ENCODE results near the gene STK35.

Gene STK35

DNA sequence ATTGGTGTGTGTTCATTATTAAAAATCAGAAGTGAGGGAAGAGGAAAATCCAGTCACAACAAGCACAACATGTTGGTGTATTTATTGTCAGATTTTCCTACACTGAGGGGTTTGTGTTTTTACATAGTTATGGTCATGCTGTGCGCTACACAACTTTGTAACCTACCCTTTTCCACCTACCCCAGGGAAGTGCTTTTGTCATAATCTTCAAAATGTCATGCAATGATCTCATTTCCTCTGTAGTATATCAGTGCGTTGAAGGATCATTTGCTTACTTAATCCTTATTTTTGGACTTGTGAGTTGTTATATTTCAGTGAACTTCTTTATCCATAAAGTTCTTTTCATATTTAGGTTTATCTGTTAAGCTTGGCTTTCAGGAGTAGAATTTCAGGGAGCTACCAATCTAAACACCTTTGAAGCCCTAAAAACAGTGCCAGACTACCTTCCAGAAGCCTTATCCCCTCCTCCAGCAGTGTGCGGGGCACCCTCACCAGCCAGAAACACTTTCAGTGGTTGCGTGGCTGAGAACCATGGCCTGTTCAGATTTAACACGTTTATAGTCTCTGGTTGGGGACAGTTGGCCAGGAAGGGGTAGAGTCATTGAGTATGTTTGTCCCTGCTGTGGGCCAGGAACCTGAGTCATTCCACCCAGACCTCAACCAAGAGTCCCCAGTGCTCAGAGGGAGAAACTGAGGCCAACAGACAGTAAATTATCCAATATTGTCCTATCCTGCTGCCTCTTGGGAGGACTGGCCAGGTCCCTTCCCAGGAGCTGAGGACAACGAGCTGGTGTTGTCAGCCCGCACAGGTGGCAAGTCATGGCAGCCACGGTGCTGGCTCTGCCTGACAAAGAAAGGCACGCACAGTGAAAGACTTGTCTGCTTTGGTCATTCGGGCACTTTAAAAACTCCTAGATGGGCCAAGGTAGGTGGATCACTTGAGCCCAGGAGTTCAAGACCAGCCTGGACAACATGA, 40.3 kb downstream of the STK35 start:
- H3K27ac ChIP-seq (ENCODE audit: low read length): no peak overlapping the region
- H4K20me1 ChIP-seq (ENCODE audit: insufficient read depth, low read length): peaks cover 80% of the 10 kb centered on the region
- TF ChIP-seq CTCF (IDR thresholded peaks at IDR 0.05; ENCODE audit: borderline replicate concordance, extremely low read depth, low read length, poor library complexity, severe bottlenecking) (no peak), EZH2 (IDR thresholded peaks at IDR 0.05; ENCODE audit: borderline replicate concordance, low read depth, low read length, severe bottlenecking) (no peak)
- DNase-seq (no peak), ATAC-seq (ENCODE audit: insufficient read depth, low read depth) (no peak)
- peaks cover 35% of the 10 kb centered on the region for H3K79me2 ChIP-seq (ENCODE audit: insufficient read depth, low read length)
- H3K9me3 ChIP-seq (ENCODE audit: insufficient read depth, low read length, severe bottlenecking): no peaks in the 10 kb centered on the region
- H3K36me3 ChIP-seq (ENCODE audit: insufficient read depth, low read length): peaks cover 56% of the 10 kb centered on the region
- no peak overlapping the region for H2AFZ ChIP-seq (ENCODE audit: low read depth, low read length)
- H3K27me3 ChIP-seq (ENCODE audit: insufficient read depth, low read length, poor library complexity): no peaks in the 10 kb centered on the region
- no peak overlapping the region for H3K4me2 ChIP-seq (ENCODE audit: insufficient read depth, low read length)
- H3K4me1 ChIP-seq (ENCODE audit: insufficient read depth, low read length): no peaks in the 10 kb centered on the region
- no peak overlapping the region for H3K9ac ChIP-seq (ENCODE audit: low read depth, low read length)
- no peak overlapping the region for H3K4me3 ChIP-seq (ENCODE audit: low read depth in 1 of 2, low read length in 2 of 2)

GRCh38 chr20:2142649-2143048, 41.0 kb downstream of the STK35 start:
- Histone ChIP-seq H2AFZ (ENCODE audit: low read depth, low read length) (no peak overlapping the region), H3K9me3 (ENCODE audit: insufficient read depth, low read length, severe bottlenecking) (no peaks in the 10 kb centered on the region), H3K79me2 (ENCODE audit: insufficient read depth, low read length) (peaks cover 31% of the 10 kb centered on the region), H4K20me1 (ENCODE audit: insufficient read depth, low read length) (peaks cover 76% of the 10 kb centered on the region), H3K4me1 (ENCODE audit: insufficient read depth, low read length) (no peaks in the 10 kb centered on the region), H3K4me2 (ENCODE audit: insufficient read depth, low read length) (no peak overlapping the region), H3K27ac (ENCODE audit: low read length) (no peak overlapping the region), H3K9ac (ENCODE audit: low read depth, low read length) (no peak overlapping the region), H3K27me3 (ENCODE audit: insufficient read depth, low read length, poor library complexity) (no peaks in the 10 kb centered on the region), H3K4me3 (ENCODE audit: low read depth in 1 of 2, low read length in 2 of 2) (no peak overlapping the region), H3K36me3 (ENCODE audit: insufficient read depth, low read length) (peaks cover 61% of the 10 kb centered on the region)
- DNase-seq (no peak), ATAC-seq (ENCODE audit: insufficient read depth, low read depth) (no peak)
- TF ChIP-seq EZH2 (IDR thresholded peaks at IDR 0.05; ENCODE audit: borderline replicate concordance, low read depth, low read length, severe bottlenecking) (no peak), CTCF (IDR thresholded peaks at IDR 0.05; ENCODE audit: borderline replicate concordance, extremely low read depth, low read length, poor library complexity, severe bottlenecking) (no peak)

DNA sequence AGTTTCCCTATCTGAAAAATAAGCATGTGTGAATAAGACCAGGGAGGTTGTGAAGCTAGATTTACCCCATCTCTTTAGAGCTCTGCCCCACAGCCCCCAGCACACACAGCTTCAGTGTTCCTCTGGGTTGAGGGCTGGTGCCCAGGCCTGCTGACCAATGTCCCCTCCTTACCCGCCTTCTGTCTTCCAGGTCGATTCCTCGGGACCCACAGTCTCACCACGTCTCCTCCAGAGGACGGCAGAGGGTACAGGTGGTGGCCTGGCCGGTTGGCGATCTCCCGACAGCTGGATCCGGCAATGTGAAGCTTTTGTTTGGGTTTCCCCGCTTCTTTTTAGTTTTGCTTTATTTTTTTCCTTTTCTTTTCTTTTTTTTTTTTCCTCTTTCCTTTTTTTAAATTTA, 42.0 kb downstream of the STK35 start:
- Histone ChIP-seq H3K4me1 (ENCODE audit: insufficient read depth, low read length) (no peaks in the 10 kb centered on the region), H3K27me3 (ENCODE audit: insufficient read depth, low read length, poor library complexity) (no peaks in the 10 kb centered on the region), H3K79me2 (ENCODE audit: insufficient read depth, low read length) (peaks cover 22% of the 10 kb centered on the region), H3K9ac (ENCODE audit: low read depth, low read length) (no peak overlapping the region), H4K20me1 (ENCODE audit: insufficient read depth, low read length) (peaks cover 72% of the 10 kb centered on the region), H3K27ac (ENCODE audit: low read length) (no peak overlapping the region), H2AFZ (ENCODE audit: low read depth, low read length) (no peak overlapping the region), H3K4me2 (ENCODE audit: insufficient read depth, low read length) (no peak overlapping the region), H3K9me3 (ENCODE audit: insufficient read depth, low read length, severe bottlenecking) (no peaks in the 10 kb centered on the region), H3K4me3 (ENCODE audit: low read depth in 1 of 2, low read length in 2 of 2) (no peak overlapping the region), H3K36me3 (ENCODE audit: insufficient read depth, low read length) (peaks cover 66% of the 10 kb centered on the region)
- TF ChIP-seq CTCF (IDR thresholded peaks at IDR 0.05; ENCODE audit: borderline replicate concordance, extremely low read depth, low read length, poor library complexity, severe bottlenecking) (no peak), EZH2 (IDR thresholded peaks at IDR 0.05; ENCODE audit: borderline replicate concordance, low read depth, low read length, severe bottlenecking) (no peak)
- DNase-seq (no peak), ATAC-seq (ENCODE audit: insufficient read depth, low read depth) (no peak)
